Measurements from ENCODE around the gene CTR9.

The CTR9 gene

DNA sequence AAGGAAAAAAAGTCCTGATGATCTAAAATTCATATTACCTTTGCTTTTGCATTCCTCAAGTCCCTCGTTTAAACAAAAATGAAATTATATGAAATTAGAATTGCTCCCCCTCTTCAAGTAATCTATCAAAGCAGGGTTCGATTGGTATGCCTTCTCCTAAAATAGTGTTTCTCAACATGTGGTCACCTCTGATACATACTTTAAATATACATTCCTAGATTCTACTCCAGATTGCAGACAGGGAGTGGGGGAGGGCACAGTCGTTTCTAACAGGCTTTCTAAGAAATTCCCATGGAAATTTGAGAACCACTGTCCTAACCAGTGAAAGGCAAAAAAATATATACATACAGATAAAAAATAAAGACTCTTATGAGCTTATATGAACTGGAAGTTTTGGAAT, 34.9 kb upstream of the CTR9 start:
- no peaks in the 10 kb centered on the region for H3K9me3 ChIP-seq
- no peak for DNase-seq
- no peaks in the 10 kb centered on the region for H3K36me3 ChIP-seq
- H3K4me3 ChIP-seq (ENCODE audit: low read depth, low read length), result no peak overlapping the region
- H3K4me1 ChIP-seq, result no peaks in the 10 kb centered on the region
- TF ChIP-seq, protein P1, sequence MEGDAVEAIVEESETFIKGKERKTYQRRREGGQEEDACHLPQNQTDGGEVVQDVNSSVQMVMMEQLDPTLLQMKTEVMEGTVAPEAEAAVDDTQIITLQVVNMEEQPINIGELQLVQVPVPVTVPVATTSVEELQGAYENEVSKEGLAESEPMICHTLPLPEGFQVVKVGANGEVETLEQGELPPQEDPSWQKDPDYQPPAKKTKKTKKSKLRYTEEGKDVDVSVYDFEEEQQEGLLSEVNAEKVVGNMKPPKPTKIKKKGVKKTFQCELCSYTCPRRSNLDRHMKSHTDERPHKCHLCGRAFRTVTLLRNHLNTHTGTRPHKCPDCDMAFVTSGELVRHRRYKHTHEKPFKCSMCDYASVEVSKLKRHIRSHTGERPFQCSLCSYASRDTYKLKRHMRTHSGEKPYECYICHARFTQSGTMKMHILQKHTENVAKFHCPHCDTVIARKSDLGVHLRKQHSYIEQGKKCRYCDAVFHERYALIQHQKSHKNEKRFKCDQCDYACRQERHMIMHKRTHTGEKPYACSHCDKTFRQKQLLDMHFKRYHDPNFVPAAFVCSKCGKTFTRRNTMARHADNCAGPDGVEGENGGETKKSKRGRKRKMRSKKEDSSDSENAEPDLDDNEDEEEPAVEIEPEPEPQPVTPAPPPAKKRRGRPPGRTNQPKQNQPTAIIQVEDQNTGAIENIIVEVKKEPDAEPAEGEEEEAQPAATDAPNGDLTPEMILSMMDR (IDR thresholded peaks at IDR 0.05; ENCODE audit: low read depth, low read length), result no peak
- H3K27me3 ChIP-seq, result no peaks in the 10 kb centered on the region

DNA sequence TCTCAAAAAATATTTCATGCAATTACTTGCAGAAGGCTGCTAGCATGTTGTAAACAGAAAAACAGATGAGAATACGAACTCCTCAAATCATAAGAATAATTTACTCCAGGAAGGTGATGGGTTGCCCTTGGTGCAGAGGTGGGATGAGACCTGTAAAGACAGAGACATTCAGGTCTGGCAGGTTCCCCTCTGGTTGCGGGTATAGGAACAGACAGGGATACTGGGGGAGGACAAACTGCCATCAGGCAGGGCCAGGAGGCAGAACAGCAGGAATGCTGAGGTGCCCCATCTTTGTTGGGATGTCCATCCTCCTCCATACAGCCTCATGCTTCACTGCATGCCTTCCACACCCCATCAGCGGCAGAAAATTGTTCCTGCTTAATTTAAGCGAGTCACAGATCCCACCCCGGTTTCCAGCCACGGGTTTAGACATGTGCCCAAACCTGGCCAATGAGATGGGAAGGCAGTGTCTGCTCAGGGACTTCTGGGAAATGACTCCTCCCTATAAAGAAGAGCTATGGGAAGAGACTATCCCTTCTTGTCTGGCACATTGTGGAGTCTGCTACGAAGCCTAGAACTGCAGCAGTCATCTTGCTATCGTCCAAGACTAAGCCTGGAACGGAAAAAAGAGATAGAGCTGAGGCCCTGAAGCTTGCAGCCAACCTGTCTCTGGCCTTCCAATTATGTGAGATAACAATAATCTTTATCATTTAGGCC, 34.3 kb upstream of the CTR9 start:
- H3K9me3 ChIP-seq, result no peaks in the 10 kb centered on the region
- no peak for DNase-seq
- TF ChIP-seq, protein P1 (IDR thresholded peaks at IDR 0.05; ENCODE audit: low read depth, low read length), result no peak
- no peaks in the 10 kb centered on the region for H3K27me3 ChIP-seq
- H3K36me3 ChIP-seq, result no peaks in the 10 kb centered on the region
- no peaks in the 10 kb centered on the region for H3K4me1 ChIP-seq
- no peak overlapping the region for H3K4me3 ChIP-seq (ENCODE audit: low read depth, low read length)

DNA sequence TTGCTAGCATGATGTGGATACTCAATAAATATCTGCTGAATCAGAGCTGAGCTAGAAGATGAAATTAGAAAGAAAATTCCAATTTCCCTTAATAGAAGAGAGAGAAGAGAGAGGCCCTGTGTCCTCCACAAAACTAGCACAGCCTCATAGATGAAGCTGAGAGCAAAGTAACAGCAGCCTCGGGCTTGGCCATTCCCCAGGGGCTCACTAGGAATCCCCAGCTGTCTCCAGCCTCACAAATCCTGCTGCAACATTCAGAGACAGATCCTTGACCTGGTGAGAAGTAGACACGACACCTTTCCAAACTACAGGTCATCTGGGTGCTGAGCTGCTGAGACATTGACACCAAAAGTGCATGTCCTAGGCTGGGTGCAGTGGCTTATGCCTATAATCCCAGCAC, 31.4 kb upstream of the CTR9 start:
- H3K9me3 ChIP-seq, result no peaks in the 10 kb centered on the region
- TF ChIP-seq, protein P1 (IDR thresholded peaks at IDR 0.05; ENCODE audit: low read depth, low read length), result no peak
- no peak for DNase-seq
- no peaks in the 10 kb centered on the region for H3K4me1 ChIP-seq
- H3K36me3 ChIP-seq, result no peaks in the 10 kb centered on the region
- no peak overlapping the region for H3K4me3 ChIP-seq (ENCODE audit: low read depth, low read length)
- no peaks in the 10 kb centered on the region for H3K27me3 ChIP-seq

DNA sequence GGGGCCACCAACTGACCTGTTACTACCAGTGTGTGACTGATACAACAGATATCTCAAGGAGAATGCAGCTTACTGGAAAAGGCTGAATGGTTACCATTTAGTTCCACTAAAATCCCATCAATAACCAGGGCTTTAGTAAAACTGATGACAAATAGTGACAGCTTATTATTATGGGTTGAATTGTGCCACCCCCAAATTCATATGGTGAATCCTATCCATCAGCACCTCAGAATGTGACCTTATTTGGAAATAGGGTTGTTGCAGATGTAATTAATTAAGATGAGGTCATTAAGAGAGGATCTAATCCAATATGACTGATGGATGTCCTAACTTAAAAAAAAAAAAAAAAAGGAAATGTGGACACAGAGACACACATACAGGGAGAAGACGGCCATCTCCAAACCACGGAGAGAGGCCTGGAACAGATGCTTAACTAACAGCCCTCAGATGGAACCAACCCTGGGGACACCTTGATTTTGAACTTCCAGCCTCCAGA, 30.1 kb upstream of the CTR9 start:
- TF ChIP-seq, protein P1 (IDR thresholded peaks at IDR 0.05; ENCODE audit: low read depth, low read length), result no peak
- Histone ChIP-seq H3K36me3 (no peaks in the 10 kb centered on the region), H3K9me3 (no peaks in the 10 kb centered on the region), H3K27me3 (no peaks in the 10 kb centered on the region), H3K4me1 (no peaks in the 10 kb centered on the region), H3K4me3 (ENCODE audit: low read depth, low read length) (no peak overlapping the region)
- DNase-seq, result no peak

DNA sequence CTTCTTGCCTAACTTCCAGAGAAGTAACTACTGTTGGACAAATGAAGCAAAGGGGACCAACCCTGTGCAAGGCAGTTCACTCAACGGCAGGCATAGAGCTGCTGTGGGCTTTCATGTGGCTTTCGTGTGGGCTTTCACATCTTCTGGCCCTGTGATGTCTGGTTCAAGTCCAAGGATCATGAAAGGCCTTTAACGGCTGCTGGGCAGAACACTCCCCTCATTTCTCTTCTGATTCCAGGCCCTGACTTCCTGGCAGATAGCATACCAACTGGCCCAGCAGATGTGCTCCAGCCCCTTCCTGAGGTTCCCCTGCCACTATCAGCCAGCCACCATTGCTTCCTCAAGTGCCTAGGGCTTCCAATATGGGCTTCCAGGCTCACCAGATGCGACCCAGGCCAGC, 28.7 kb upstream of the CTR9 start:
- Histone ChIP-seq H3K4me3 (ENCODE audit: low read depth, low read length) (no peak overlapping the region), H3K36me3 (no peaks in the 10 kb centered on the region), H3K4me1 (no peaks in the 10 kb centered on the region), H3K27me3 (no peaks in the 10 kb centered on the region), H3K9me3 (no peaks in the 10 kb centered on the region)
- DNase-seq, result no peak
- TF ChIP-seq, protein P1 (IDR thresholded peaks at IDR 0.05; ENCODE audit: low read depth, low read length), result no peak

DNA sequence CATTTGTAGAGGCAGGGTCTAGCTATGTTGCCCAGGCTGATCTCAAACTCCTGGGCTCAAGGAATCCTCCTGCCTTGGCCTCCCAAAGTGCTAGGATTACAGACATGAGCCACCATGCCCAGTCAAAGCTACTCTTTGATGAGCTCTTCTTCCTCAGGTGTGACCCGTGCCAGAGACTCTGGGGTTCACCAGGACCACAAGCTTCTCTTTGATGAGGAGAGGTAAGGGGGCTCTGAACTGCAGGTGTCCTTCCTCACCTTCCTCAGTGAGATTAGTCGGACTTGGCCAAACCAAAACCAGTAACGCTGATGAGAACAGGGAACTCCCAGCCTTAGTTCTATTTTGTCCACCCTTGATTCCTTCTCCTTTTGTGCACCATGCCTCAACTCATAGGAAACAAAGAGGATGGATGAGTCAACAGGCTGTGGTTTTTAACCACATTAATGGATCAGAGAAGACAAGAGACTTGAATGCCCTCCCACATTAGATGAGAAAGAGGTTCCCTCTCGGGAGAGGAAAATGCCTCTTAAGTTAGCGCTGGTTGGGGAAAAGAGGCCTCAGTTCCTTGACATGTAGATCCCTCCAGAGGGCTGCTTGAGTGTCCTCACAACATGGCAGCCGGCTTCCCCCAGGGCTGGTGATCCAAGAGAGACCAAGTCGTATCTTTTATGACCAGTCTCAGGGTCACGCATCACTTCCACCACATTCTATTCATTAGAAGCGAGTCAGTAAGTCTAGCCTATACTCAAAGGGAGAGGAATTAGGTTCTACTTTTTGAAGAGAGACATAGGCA, 25.7 kb upstream of the CTR9 start:
- Histone ChIP-seq H3K27me3 (no peaks in the 10 kb centered on the region), H3K9me3 (no peaks in the 10 kb centered on the region), H3K4me3 (ENCODE audit: low read depth, low read length) (no peak overlapping the region), H3K36me3 (no peaks in the 10 kb centered on the region), H3K4me1 (no peaks in the 10 kb centered on the region)
- DNase-seq, result no peak
- TF ChIP-seq, protein P1 (IDR thresholded peaks at IDR 0.05; ENCODE audit: low read depth, low read length), result no peak

All from BE2C (cell line).